GM12873 (cell line): ENCODE measurements around the gene CCDC93.

Experiments
- TF ChIP-seq, protein P1 (sequence below): IDR thresholded peaks from 2 replicates; pipeline ENCODE4 v1.5.1; 2012; ENCODE audit warnings: low read depth, mild to moderate bottlenecking, moderate library complexity, low read length, control low read depth; ENCODE audit not compliant: insufficient read depth; ENCODE audit errors: missing control alignments

CCDC93 gene

DNA sequence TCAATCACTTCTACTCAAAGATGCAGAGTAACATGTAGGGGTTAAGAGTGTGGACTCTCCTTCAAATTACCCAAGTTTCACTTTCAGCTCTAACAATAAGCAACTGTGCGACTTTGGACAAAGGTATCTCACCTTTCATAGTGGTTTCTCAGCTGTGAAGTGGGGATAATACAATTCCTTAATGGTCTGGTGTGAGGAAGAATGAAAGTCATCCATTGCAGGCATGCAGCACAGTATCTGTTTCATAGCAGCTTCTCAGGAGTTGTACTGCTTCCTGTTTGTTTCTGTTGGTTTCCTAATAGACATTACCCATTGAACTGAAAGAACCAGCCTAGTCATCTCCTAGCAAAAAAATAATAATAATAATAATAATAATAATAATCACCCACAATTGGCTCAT lies 125.0 kb downstream of the CCDC93 start:
- TF ChIP-seq, protein P1, sequence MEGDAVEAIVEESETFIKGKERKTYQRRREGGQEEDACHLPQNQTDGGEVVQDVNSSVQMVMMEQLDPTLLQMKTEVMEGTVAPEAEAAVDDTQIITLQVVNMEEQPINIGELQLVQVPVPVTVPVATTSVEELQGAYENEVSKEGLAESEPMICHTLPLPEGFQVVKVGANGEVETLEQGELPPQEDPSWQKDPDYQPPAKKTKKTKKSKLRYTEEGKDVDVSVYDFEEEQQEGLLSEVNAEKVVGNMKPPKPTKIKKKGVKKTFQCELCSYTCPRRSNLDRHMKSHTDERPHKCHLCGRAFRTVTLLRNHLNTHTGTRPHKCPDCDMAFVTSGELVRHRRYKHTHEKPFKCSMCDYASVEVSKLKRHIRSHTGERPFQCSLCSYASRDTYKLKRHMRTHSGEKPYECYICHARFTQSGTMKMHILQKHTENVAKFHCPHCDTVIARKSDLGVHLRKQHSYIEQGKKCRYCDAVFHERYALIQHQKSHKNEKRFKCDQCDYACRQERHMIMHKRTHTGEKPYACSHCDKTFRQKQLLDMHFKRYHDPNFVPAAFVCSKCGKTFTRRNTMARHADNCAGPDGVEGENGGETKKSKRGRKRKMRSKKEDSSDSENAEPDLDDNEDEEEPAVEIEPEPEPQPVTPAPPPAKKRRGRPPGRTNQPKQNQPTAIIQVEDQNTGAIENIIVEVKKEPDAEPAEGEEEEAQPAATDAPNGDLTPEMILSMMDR: no peak

DNA sequence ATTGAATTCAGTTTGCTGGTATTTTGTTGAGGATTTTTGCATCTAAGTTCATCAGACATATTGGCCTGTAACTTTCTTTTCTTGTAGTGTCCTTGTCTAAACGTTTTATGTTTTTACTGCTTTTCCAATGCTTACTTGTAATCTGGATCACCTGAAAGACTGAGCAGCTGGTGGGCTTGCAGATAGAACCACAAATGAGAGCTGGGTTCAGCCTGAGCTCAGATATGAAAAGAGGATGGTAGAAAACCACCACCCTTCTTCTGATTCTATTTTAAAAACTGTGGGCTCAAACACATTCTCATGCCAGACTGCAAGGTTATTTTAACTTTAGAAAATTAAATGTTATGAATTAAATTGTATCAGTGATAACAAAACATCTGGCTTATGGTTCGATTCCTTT lies 128.6 kb downstream of the CCDC93 start:
- TF ChIP-seq, protein P1: no peak

DNA sequence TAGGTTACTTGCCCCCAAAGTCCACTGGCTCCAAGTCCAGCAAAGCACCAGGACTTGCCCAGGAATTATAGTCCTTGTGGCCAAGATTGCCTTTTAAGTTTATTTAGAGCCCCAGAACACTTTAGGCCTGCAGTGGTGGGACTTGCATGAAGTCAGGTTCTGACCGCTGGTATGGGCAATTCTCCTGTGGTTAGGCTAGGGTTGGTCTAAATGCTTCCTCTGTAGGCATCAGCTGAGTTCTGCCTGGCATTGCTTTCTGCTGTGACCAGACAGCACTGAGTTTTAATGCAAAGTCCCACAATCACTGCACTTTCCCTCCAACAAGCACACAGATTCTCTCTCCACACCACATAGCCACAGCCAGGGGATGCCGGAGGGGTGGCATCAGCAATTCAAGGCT lies 134.9 kb downstream of the CCDC93 start:
- TF ChIP-seq, protein P1: no peak

DNA sequence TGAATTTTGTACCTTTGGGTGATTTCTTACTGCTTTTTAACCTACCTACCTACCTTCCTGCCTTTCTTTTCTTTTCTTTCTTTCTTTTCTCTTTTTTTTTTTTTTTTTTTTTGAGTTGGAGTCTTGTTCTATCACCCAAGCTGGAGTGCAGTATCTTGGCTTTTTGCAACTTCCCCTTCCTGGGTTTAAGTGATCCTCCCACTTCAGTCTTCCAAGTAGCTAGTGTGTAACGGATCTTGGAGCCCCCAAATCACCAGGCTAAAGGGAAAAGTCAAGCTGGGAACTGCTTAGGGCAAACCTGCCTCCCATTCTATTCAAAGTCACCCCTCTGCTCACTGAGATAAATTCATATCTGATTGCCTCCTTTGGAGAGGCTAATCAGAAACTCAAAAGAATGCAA lies 138.1 kb downstream of the CCDC93 start:
- TF ChIP-seq, protein P1: no peak
